ENCODE data around the gene ZSWIM3.
"Not testable (repeated sequence)": the region's sequence is repeated elsewhere in the genome, so short reads cannot be mapped to it uniquely, and the experiment has no call there.

Gene ZSWIM3

DNA sequence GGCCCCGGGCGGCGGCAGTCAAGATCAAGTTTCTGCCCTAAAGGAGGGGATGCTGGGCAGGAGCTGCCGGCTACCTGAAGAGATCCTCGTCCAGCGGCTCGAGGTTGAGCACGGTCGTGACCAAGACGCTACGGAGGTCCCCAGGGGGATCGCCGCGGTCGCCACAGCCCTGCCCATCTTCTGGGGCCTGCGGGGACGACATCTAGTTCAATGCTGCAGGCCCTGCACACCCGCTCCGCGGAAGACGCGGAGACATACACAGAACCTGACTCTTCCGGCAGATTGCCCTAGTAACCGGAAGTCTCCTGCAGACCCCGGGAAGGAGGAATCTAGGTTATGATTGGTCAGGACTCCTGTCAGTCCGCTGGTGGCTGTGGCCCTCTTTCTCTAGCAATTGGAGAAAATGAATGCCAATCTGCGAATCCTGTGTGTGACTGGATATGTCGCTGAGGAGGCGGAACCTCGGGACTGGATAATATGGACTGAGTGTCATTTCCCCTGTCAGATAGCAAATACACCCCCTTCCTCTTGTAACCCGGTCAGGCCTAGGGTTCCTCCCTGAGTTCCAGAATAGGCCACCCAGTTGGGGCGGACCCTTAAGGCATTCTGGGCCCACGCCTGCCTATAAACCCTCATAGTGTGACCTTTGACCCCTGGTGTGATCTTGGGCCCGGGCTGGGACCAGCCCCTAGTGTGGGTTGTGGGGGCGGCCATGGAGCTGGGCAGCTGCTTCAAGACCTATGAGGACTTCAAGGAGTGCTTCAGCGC, at the start of gene ZSWIM3, which contains the start of gene ACOT8:
TSS of gene ZSWIM3 (plus strand) at position 501 of the 768 bp plus-strand sequence. CDS start at position 713, 212 bp downstream.
TSS of gene ACOT8 (minus strand) at position 279 of the 768 bp plus-strand sequence. CDS start at position 202, 77 bp downstream.
- DNase-seq (ENCODE audit: low read depth in 2 of 2): peak; percentile 79 to 92

DNA sequence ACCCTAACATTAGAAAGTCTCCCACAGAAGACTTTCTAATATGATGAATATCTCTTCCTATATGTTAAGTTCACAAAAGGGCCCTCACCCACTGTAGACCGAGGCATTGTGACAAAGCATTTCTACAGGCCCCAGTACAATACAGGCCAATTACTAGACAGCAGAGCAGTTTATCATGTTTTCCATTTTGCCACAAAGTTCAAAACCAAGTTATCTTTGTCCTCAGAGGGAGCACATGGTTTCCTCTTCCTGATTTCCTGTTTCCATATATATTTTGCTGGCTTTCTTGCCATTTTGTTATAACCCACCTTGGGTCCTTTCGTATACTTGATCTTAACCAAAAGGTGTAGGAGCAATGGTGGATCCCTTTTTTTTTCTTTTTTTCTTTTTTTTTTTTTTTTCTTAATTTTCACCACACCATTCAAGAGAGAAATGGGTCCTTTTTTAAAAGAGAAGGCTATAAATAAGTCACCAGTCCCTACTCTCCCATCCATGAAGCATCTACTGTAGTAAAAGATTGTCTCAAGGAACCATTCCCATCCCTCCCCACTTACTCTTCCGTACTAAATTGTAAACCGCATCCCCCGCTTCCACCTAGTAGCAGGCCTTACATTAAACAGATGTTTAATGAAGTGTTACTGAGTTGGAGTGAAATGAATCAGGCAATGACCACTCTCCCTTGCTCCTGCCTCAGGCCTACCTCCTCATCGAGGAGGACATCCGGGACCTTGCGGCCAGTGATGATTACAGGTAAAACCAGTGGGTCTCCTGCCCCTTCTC, 47.0 kb upstream of the ZSWIM3 start:
- DNase-seq (ENCODE audit: low read depth in 2 of 2): no peak

DNA sequence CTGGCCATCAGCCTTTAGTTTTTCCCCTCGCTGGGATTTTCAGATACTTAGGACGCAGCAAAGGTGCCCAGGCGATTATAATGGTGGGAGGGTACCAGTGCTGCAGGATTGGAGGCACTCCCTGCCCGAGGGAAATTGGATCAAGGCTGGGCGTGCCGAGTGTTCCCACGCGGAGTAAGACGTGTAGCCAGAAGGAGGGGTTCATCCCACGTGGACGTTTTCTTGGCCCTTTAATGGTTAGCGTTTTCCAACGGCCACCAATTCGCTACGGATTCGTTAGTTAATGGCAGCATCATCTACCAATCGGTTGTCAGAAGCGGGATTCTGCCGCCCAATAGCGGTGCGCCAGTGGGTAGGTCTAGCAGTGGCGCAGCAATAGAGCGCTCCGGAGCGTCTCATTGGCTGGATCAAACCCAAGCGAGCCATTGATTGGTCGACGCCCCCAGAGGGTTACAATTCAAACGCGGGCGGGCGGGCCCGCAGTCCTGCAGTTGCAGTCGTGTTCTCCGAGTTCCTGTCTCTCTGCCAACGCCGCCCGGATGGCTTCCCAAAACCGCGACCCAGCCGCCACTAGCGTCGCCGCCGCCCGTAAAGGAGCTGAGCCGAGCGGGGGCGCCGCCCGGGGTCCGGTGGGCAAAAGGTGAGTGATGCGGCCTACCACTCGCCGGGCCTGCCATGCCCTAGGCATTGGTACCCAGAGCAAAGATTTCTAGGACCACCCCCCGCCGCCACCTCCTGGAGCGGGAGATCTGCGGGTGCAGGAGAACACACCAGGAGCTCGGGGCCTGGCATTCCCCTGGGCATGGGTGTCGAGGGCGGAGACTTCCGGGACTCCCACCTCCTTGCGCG, 45.0 kb upstream of the ZSWIM3 start, which contains the start of gene UBE2C:
TSS of gene UBE2C (plus strand) at position 488 of the 849 bp plus-strand sequence. CDS start at position 540, 52 bp downstream.
- DNase-seq (ENCODE audit: low read depth in 2 of 2): peak; percentile 85 to 92

DNA sequence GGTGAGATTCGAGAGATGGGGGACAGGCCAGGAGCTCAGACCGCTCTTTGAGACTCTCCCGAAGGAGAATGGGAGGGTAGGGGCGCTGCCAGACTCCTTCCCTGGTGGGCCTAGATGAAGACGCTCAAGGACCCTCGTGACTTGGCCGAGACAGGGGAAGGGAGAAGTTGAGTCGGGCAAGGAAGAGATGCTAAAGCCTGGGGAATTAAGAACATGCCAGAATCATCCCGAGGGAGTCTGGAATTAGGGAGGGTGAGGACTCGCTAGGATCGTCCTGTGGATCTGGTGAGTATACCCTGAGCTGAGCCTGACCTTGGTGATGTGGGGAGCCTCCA, 44.4 kb upstream of the ZSWIM3 start:
- no peak for DNase-seq (ENCODE audit: low read depth in 2 of 2)

DNA sequence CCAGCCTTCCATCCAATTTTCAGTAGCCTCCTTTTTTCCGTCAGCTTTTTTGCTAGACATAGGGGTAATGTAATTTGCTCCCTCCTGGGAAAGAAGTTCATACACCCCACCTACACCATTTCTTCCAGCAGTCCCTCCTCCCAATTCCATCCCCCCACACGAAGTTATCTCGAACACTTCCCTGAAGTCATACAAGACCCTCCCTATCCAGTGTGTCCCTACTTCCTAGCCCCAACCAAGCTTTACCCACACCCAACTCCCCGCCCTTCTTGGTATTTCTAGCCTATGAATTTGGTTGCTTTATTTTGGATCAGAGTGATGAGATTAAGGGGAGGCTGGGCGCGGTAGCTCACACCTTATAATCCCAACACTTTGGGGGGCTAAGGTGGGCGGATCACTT, 43.9 kb upstream of the ZSWIM3 start:
- no peak for DNase-seq (ENCODE audit: low read depth in 2 of 2)

DNA sequence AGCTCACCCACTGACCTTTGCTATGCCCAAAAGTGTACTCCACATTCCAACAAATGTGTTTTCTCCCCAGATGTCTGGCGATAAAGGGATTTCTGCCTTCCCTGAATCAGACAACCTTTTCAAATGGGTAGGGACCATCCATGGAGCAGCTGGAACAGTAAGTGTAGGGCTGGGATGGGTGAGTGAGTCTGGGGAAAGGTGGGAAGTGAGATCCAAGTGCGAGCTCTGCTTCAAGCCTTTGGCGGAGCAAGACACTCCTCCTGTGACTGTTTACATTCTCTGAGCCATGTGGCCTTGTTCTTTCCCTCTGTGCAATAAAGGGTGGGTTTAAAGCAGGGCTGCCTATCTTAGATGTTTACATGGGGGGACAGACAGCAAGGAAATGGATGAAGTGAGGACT, 43.1 kb upstream of the ZSWIM3 start:
- DNase-seq (ENCODE audit: low read depth in 2 of 2): no peak

DNA sequence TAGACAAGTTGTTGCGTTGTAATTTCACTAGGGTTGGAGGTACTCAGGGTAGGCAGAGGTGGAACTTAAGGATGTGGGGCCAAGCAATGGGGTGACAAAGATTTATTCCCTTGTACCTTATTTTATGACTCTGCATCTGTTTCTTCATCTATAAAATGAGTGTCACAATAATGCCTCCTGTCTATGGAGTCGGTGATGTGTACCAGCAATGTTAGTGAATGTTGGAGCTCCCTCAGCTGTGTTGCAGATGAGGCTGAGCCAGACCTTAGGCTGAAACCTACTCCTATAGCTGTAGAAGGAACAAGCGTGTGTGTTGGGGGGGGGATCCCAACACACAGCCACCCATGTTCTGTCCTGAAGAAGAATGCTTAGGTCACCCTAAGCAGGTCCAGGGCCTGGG, 40.5 kb upstream of the ZSWIM3 start:
- DNase-seq (ENCODE audit: low read depth in 2 of 2): no peak

DNA sequence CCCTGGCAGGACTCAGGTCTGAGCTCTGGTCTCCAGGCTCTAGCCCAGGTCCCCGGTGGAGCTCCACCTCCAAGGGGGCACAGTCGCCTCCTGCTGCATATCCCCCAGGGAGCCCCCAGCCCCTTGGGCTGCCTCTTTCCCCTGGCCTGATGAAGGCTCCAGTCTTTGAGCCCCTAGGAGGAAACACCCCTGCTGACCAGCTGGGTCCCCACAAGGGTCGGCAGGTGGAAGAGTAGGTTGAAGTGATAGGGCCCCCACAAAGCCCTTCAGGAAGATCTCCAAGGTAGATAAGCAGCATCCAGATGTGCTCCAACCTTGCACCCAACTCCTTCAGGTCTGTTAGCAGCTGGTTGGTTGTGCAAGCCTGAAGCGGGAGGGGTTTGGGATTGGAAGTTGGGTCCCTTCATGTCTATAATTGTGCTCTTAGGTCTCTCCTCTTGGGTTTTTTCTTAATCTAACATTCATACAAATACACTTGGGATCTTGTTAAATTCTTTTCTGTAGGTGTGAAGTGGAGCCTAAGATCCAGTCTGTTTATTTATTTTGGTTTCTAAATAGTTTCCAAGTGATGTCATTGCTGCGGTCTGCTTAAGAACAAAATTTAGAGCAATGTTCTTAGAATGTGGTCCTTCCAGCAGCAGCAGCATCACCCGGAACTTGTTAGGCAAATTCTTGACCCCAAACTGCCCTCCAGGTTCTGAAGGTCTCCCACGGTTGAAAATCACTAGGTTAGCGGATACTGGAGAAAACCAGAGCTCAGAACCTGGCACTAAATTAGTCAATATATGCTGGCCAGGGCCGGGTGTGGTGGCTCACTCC, 39.8 kb upstream of the ZSWIM3 start:
- no peak for DNase-seq (ENCODE audit: low read depth in 2 of 2)

DNA sequence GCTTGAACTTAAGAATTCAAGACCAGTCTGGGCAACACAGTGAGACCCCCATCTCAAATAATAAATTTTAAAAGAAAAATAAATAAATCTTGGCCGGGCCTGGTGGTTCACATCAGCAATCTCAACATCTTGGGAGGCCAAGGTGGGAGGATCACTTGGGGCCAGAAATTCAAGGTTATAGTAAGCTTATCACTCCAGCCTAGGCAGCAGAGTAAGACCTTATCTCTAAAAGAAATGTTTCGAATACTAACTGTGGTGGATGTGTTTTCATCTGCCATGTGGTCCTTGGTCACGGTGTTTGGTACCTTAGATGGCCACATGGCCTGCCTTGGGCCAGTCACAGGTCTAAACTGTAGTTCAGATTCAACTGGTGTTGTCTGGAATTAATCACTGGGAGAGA, 39.2 kb upstream of the ZSWIM3 start:
- no peak for DNase-seq (ENCODE audit: low read depth in 2 of 2)

DNA sequence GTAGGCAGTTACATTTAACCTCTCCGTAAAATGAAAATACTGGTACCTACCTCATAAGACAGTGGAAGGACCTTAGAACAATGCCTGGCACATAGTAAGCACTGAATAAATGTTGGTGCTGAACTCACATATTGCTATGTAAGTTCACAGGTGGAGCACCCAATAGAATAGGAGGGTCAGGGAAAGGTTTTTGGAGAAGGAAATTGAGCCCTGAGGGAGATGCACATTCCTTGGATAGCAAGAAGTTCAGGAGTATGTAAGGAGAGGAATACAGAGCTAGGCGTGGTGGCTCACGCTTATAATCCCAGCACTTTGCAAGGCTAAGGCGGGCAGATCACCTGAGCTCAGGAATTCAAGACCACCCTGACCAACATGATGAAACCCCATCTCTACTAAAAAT, 37.9 kb upstream of the ZSWIM3 start:
- DNase-seq (ENCODE audit: low read depth in 2 of 2): no peak

DNA sequence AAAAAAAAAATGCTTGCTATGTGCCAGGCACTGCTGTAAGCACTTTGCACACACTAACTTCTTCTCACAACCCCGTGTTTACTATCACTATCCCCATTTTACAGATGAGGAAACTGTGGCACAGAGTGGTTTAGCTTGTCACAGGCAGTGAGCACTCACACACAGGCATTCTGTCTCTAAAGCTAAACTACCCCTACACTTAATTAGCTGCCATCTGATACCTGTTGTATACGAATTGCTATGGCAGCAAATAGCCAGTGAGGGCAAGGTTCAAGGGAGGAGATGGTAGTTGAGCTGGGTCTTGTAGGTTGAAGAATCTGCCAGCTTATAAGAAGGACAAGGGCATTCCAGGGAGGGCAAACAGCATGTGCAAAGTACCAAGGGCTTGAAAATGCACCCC, 35.5 kb upstream of the ZSWIM3 start:
- no peak for DNase-seq (ENCODE audit: low read depth in 2 of 2)

DNA sequence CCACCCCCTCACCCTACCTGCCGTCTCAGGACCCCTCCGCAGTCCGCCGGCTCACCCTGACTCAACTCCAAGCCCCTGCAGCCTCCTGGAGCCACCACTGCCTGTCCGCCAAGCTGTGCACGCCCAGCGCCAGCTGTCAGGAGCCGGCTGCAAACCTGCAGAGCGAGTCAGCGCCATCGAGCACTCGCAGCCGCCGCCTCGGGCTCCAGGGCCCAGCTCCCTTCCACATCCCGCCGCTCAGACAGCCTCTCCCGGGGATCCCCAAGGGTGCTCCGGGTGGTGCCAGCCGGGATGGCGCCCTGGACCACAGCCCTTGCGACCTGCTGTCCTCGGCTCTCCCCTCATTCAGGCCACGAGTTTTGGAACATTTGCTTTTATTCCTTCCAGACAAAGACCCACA, 34.6 kb upstream of the ZSWIM3 start:
- DNase-seq (ENCODE audit: low read depth in 2 of 2): no peak

DNA sequence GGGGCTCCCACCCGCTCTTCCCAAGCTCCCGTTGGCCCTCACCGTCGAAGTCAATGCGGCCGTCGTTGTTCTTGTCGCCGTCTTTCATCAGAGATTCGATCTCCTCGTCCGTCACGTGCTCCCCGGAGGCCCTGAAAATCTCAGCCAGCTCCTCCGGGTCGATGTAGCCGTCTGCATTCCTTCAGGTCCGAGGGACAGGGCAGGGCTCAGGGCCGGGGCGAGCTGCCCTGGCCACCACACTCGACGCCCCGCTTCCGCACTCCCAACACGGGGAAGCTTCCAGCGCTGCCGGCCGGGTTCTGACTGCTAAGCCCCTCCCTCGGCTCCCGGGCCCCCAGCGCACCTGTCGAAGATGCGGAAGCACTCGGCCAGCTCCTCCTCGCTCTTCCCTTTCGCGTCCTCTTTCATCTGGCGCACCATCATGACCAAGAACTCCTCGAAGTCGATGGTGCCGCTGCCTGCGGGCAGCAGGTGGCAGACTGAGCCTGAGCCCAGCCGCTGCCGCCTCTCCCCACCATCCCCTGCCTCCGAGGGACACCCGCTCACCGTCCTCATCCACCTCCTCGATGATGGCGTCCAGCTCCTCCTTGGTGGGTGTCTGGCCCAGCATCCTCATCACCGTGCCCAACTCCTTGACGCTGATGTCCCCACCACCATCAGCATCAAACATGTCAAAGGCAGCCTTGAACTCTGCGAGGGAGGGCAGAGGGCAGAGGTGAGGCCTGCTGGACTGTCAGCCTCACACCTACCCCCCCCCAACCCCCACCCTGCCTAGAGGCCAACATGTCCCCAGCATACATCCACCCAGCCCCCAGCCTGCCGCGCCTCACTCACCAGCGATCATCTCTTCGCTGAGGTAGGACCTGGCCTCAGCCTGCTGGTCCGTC, 33.2 kb upstream of the ZSWIM3 start:
- peak; percentile 26 to 41 for DNase-seq (ENCODE audit: low read depth in 2 of 2)

DNA sequence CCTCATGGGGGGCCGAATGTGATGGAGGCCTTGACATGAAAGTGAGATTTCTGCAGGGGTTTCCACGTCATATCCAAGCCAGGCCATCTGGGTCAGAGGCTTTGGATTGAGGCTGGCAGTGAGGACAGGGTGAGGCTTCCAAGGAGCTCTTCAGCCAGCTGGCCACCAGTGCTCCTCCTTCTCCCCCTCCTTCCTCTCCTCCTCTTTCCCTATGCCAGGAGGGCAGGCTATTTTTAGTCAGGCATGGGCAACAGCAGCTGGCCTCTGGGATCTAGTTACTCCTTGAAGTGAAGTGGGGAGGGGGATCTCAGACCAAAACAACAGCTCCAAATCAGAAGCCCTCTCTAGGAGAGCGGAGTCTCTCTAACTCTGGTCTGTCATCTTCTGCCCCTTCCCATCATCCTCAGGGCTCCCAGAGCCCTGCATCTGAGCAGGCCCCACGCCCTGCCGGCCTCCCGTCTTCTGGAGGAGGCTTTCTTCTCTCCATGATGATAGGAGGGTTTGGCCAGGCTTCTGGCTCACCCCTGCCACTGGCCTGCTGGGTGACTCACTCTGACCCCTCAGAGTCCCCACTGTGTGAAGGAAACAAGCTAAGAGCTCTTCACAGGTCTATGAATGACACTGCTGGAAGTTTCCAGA, 30.9 kb upstream of the ZSWIM3 start:
- DNase-seq (ENCODE audit: low read depth in 2 of 2): no peak

DNA sequence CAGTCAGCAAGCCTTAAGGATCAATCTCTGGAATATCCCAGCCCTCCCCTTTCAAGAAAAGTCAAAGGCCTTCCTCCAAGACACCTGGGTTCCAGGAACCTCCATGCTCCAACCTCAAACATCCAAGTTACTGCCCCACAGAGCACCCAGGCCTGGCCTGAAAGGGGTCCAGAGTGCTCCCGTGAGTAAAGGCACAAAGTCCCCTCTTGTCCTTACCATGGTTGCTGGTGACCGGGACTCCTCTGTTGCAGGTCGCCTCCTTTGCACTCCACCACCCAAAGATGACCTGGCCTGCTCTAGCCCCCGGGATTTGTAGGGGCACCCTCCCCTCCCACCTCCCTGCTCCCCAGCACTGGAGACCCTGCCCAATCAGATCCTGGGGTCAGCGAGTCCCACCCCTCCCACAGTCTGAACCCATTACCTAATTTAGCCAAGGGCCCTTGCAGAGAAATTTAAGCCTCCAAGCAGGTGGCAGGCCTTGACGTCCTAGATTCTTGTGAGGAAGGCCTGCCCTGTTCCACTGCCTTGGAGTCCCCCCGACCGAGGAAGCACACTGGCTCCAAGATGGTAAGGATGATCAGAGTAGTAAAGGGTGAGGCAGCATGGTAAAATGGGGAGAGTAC, 30.3 kb upstream of the ZSWIM3 start, which contains the start of gene TNNC2:
TSS of gene TNNC2 (minus strand) at position 283 of the 623 bp plus-strand sequence. CDS start at position 219, 64 bp downstream.
- DNase-seq (ENCODE audit: low read depth in 2 of 2): no peak

DNA sequence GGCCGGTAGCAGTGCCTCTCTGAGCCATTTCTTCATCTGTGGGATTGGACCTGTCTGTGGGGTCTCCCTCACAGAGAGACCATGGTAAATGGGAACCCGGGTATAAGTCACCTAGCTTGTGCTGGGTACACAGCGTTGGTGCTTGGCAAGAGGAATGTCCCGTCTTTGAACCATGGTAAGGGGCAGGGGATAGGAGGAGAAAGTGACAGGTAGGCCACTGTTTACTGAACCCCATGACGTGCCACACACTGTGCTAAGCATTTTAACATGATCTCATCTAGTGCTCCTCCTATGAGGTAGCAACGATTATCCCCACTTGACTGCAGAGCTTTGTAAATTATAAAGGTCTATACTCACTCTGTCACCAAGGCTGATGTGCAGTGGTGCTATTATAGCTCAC, 29.7 kb upstream of the ZSWIM3 start:
- DNase-seq (ENCODE audit: low read depth in 2 of 2): no peak

DNA sequence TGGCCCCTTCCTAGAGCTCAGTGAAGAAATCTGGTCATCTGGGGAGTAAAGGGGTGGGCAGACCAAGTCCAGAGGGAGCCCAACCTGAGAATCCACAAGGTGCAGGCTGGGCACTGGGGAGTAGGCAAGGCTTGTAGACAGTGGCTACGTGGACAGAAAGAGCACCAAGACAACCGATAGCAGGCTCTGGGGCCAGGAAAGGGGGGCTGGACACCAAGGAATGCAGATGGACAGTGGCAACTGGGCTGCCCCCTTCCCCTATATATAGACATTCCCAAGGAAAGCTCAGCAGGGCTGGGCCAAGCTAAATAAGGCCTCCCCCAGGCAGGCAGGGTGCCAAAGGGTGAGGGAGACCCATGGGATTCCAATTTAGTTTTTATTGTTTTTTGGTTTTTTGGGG, 28.8 kb upstream of the ZSWIM3 start:
- DNase-seq (ENCODE audit: low read depth in 2 of 2): no peak

DNA sequence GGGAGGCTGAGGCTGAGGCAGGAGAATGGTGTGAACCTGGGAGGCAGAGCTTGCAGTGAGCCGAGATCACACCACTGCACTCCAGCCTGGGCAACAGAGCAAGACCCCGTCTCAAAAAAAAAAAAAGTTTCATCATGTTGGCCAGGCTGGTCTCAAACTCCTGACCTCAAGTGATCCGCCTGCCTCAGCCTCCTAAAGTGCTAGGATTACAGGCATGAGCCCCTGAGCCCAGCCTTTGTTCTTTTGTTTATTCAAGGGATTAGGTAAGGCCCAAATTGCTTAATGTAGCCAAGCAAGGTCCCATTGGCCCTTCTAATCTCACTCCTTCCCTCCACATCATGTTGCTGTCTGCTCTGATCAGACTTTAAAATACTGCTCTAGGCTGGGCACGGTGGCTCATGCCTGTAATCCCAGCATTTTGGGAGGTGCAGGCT, 27.7 kb upstream of the ZSWIM3 start:
- not testable (repeated sequence) for DNase-seq (ENCODE audit: low read depth in 2 of 2)

DNA sequence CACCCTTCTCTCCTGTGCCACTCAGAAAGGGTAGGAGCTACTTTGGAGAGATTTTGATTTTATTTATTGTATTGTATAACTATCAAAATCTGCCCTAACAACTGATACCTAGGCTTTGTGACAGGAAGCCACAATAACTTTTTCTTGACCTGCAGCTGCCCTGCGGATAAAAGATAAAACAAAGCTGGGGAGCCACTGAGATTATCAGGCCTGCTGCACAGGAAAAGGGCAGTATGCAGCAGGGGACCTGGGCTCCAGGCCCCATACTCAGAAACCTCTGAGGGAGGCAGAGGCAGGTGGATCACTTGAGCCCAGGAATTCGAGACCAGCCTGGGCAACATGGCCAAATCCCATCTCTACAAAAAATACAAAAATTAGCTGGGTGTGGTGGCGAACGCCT, 24.8 kb upstream of the ZSWIM3 start:
- no peak for DNase-seq (ENCODE audit: low read depth in 2 of 2)
